ENCODE data around the gene AVPR1B.

AVPR1B gene

GRCh38 chr1:206136241-206136640 is 19.1 kb upstream of the AVPR1B start:
- H3K4me3 ChIP-seq (ENCODE audit: low read depth, low read length): no peak overlapping the region
- DNase-seq (ENCODE audit: low read depth): no peak
- TF ChIP-seq CTCF (IDR thresholded peaks at IDR 0.05; ENCODE audit: control insufficient read depth, extremely low read depth, insufficient read depth): no peak

- no peak for DNase-seq (ENCODE audit: low read depth)
- no peak overlapping the region for H3K4me3 ChIP-seq (ENCODE audit: low read depth, low read length)
- TF ChIP-seq CTCF (IDR thresholded peaks at IDR 0.05; ENCODE audit: control insufficient read depth, extremely low read depth, insufficient read depth): no peak
Measured at GRCh38 chr1:206135248-206135647, 18.1 kb upstream of the AVPR1B start.

- DNase-seq (ENCODE audit: low read depth): no peak
- TF ChIP-seq CTCF (IDR thresholded peaks at IDR 0.05; ENCODE audit: control insufficient read depth, extremely low read depth, insufficient read depth): no peak
- no peak overlapping the region for H3K4me3 ChIP-seq (ENCODE audit: low read depth, low read length)
Measured at GRCh38 chr1:206133751-206134415, 16.7 kb upstream of the AVPR1B start.

- no peak overlapping the region for H3K4me3 ChIP-seq (ENCODE audit: low read depth, low read length)
- DNase-seq (ENCODE audit: low read depth): no peak
- TF ChIP-seq CTCF (IDR thresholded peaks at IDR 0.05; ENCODE audit: control insufficient read depth, extremely low read depth, insufficient read depth): no peak
Measured at GRCh38 chr1:206131037-206131436, 13.8 kb upstream of the AVPR1B start.

- no peak for DNase-seq (ENCODE audit: low read depth)
- H3K4me3 ChIP-seq (ENCODE audit: low read depth, low read length): no peak overlapping the region
- TF ChIP-seq CTCF (IDR thresholded peaks at IDR 0.05; ENCODE audit: control insufficient read depth, extremely low read depth, insufficient read depth): no peak
Measured at GRCh38 chr1:206128196-206128595, 11.0 kb upstream of the AVPR1B start.

GRCh38 chr1:206127336-206127735 is 10.1 kb upstream of the AVPR1B start:
- H3K4me3 ChIP-seq (ENCODE audit: low read depth, low read length): no peak overlapping the region
- TF ChIP-seq CTCF (IDR thresholded peaks at IDR 0.05; ENCODE audit: control insufficient read depth, extremely low read depth, insufficient read depth): no peak
- DNase-seq (ENCODE audit: low read depth): no peak

GRCh38 chr1:206125346-206125745 is 8.2 kb upstream of the AVPR1B start:
- TF ChIP-seq CTCF (IDR thresholded peaks at IDR 0.05; ENCODE audit: control insufficient read depth, extremely low read depth, insufficient read depth): no peak
- no peak for DNase-seq (ENCODE audit: low read depth)
- no peak overlapping the region for H3K4me3 ChIP-seq (ENCODE audit: low read depth, low read length)

Measured in LNCaP clone FGC (cell line).